HEK293 (cell line): Measurements from ENCODE around the gene LRRC8C.

ENCODE experiments used
- CTCF ChIA-PET: fragments of 350-600 bp; formaldehyde crosslinking; extraction: SDS; loops from one replicate; lab custom pipeline; 2021; ENCODE audit warnings: antibody characterized with exemption; lab: Yijun Ruan, JAX
- POLR2A ChIA-PET: fragments of 300-600 bp; formaldehyde crosslinking; extraction: SDS; loops from one replicate; lab custom pipeline; 2020; ENCODE audit warnings: antibody characterized with exemption, inconsistent platforms; lab: Yijun Ruan, JAX
- H3K27ac ChIP-seq: fragments of 200-500 bp; sonication (Bioruptor generic); 2 replicates; pipeline ENCODE4 v1.5.1; 2014; ENCODE audit warnings: low read depth, low read length, control low read depth, inconsistent platforms; ENCODE audit errors: extremely low read depth
- H3K36me3 ChIP-seq, 2 experiments: fragments of 200-500 bp in 1 of 2; sonication (Bioruptor generic) in 1 of 2; 1 replicate in 1 of 2; 2 replicates in 1 of 2; pipeline ENCODE4 v1.5.1; 2014 to 2017; ENCODE audit warnings: inconsistent platforms in 2 of 2, low read length in 2 of 2; ENCODE audit not compliant: control insufficient read depth in 2 of 2, insufficient read depth in 1 of 2
- H3K4me1 ChIP-seq: fragments of 200-500 bp; sonication (Bioruptor generic); 2 replicates; pipeline ENCODE4 v1.5.1; 2014; ENCODE audit warnings: mild to moderate bottlenecking, low read length, inconsistent platforms; ENCODE audit not compliant: control insufficient read depth, insufficient read depth
- H3K4me3 ChIP-seq: 2 replicates; pipeline ENCODE4 v1.5.1; 2011; ENCODE audit warnings: low read depth, mild to moderate bottlenecking, control low read depth, low read length, moderate library complexity
- H3K9me3 ChIP-seq: fragments of 200-500 bp; sonication (Bioruptor generic); 2 replicates; pipeline ENCODE4 v1.5.1; 2014; ENCODE audit warnings: low read depth, low read length, inconsistent platforms; ENCODE audit not compliant: control insufficient read depth, insufficient read depth
- BCL11A ChIP-seq: fragments of 450-650 bp; formaldehyde crosslinking; IDR thresholded peaks from 2 replicates; pipeline ENCODE4 v1.5.1; 2016; ENCODE audit warnings: low read depth, missing biosample characterization, missing genetic modification characterization
- GLIS2 ChIP-seq: fragments of 450-650 bp; formaldehyde crosslinking; IDR thresholded peaks from 2 replicates; pipeline ENCODE4 v1.5.1; 2016; ENCODE audit warnings: missing biosample characterization, missing genetic modification characterization
- IKZF3 ChIP-seq: fragments of 450-650 bp; IDR thresholded peaks from 2 replicates; pipeline ENCODE4 v1.5.0; 2018; ENCODE audit warnings: missing biosample characterization, mild to moderate bottlenecking, missing genetic modification characterization, moderate library complexity
- KLF17 ChIP-seq: fragments of 450-650 bp; formaldehyde crosslinking; IDR thresholded peaks from 2 replicates; pipeline ENCODE4 v1.5.1; 2016; ENCODE audit warnings: missing biosample characterization, missing genetic modification characterization
- PRDM1 ChIP-seq: fragments of 450-650 bp; formaldehyde crosslinking; IDR thresholded peaks from 2 replicates; pipeline ENCODE4; 2016; ENCODE audit warnings: missing biosample characterization, missing genetic modification characterization
- SETDB1 ChIP-seq: IDR thresholded peaks from one replicate; pipeline ENCODE4 v1.6.1; 2017; ENCODE audit warnings: mild to moderate bottlenecking, low read length, moderate library complexity, mixed read lengths; ENCODE audit not compliant: insufficient read length
- TSHZ1 ChIP-seq: fragments of 450-650 bp; formaldehyde crosslinking; IDR thresholded peaks from 2 replicates; pipeline ENCODE4 v1.5.1; 2016; ENCODE audit warnings: missing biosample characterization, missing genetic modification characterization, borderline replicate concordance
- ZNF266 ChIP-seq: fragments of 450-650 bp; formaldehyde crosslinking; IDR thresholded peaks from 2 replicates; pipeline ENCODE4 v1.5.1; 2016; ENCODE audit warnings: missing biosample characterization, missing genetic modification characterization, low read depth
- ZNF324 ChIP-seq: fragments of 450-650 bp; formaldehyde crosslinking; IDR thresholded peaks from 2 replicates; pipeline ENCODE4 v1.5.1; 2016; ENCODE audit warnings: missing biosample characterization, missing genetic modification characterization
- ZNF362 ChIP-seq: fragments of 450-650 bp; formaldehyde crosslinking; IDR thresholded peaks from 2 replicates; pipeline ENCODE4 v1.5.1; 2016; ENCODE audit warnings: missing biosample characterization, missing genetic modification characterization
- ZNF560 ChIP-seq: fragments of 450-650 bp; formaldehyde crosslinking; IDR thresholded peaks from 2 replicates; pipeline ENCODE4 v1.5.1; 2017; ENCODE audit warnings: missing biosample characterization, missing genetic modification characterization, borderline replicate concordance
- ZNF580 ChIP-seq: fragments of 450-650 bp; formaldehyde crosslinking; IDR thresholded peaks from 2 replicates; pipeline ENCODE4 v1.5.1; 2016; ENCODE audit warnings: missing biosample characterization, missing genetic modification characterization
- ZNF623 ChIP-seq: fragments of 450-650 bp; formaldehyde crosslinking; IDR thresholded peaks from 2 replicates; pipeline ENCODE4 v1.5.1; 2016; ENCODE audit warnings: missing biosample characterization, missing genetic modification characterization
- ZNF629 ChIP-seq: fragments of 450-650 bp; formaldehyde crosslinking; IDR thresholded peaks from 2 replicates; pipeline ENCODE4 v1.5.1; 2017; ENCODE audit warnings: missing biosample characterization, missing genetic modification characterization
- ZNF654 ChIP-seq: fragments of 450-650 bp; formaldehyde crosslinking; IDR thresholded peaks from 2 replicates; pipeline ENCODE4 v1.5.1; 2016; ENCODE audit warnings: low read depth, missing biosample characterization, missing genetic modification characterization
- ZNF658 ChIP-seq: fragments of 450-650 bp; formaldehyde crosslinking; IDR thresholded peaks from 2 replicates; pipeline ENCODE4; 2016; ENCODE audit warnings: missing biosample characterization, missing genetic modification characterization
- ZNF707 ChIP-seq: fragments of 450-650 bp; formaldehyde crosslinking; IDR thresholded peaks from 2 replicates; pipeline ENCODE4 v1.5.1; 2016; ENCODE audit warnings: missing biosample characterization, missing genetic modification characterization
- ZNF747 ChIP-seq: fragments of 450-650 bp; formaldehyde crosslinking; IDR thresholded peaks from 2 replicates; pipeline ENCODE4 v1.5.1; 2016; ENCODE audit warnings: missing biosample characterization, missing genetic modification characterization
- ZNF792 ChIP-seq: fragments of 450-650 bp; formaldehyde crosslinking; IDR thresholded peaks from 2 replicates; pipeline ENCODE4 v1.5.1; 2016; ENCODE audit warnings: missing biosample characterization, missing genetic modification characterization
- ZSCAN18 ChIP-seq: fragments of 450-650 bp; formaldehyde crosslinking; IDR thresholded peaks from 2 replicates; pipeline ENCODE4 v1.5.1; 2016; ENCODE audit warnings: missing biosample characterization, missing genetic modification characterization

LRRC8C gene

GRCh38 chr1:89598450-89599331, 34.2 kb upstream of the LRRC8C start:
- TF ChIP-seq ZNF560 (tag by site-specific recombination) (no peak), IKZF3 (no peak), ZNF654 (tag by site-specific recombination) (peak; percentile 50), SETDB1 (no peak), ZNF747 (tag by site-specific recombination) (no peak), ZNF362 (tag by site-specific recombination) (no peak)
- ChIA-PET CTCF (interaction anchor here (0.6 to 2.9 kb wide), 17 partner anchors 10 to 649 kb away, joined by 3 to 17 read pairs (median 4); no protein-coding TSS in a partner anchor), POLR2A (no interaction called here)
- Histone ChIP-seq H3K4me3 (no peak overlapping the region), H3K27ac (no peak overlapping the region), H3K4me1 (no peaks in the 10 kb centered on the region), H3K36me3 (no peaks in the 10 kb centered on the region), H3K9me3 (no peaks in the 10 kb centered on the region)

- H3K4me3 ChIP-seq, result no peak overlapping the region
- no peak overlapping the region for H3K27ac ChIP-seq
- H3K36me3 ChIP-seq, result no peaks in the 10 kb centered on the region
- no peaks in the 10 kb centered on the region for H3K9me3 ChIP-seq
- TF ChIP-seq ZNF560 (tag by site-specific recombination) (no peak), ZNF707 (no peak), ZNF629 (tag by site-specific recombination) (no peak), GLIS2 (no peak), BCL11A (tag by site-specific recombination) (no peak), ZNF324 (tag by site-specific recombination) (no peak)
- ChIA-PET POLR2A (no interaction called here), CTCF (interaction anchor here (0.6 to 2.9 kb wide), 16 partner anchors 9 to 620 kb away, joined by 3 to 17 read pairs (median 4); no protein-coding TSS in a partner anchor)
- no peaks in the 10 kb centered on the region for H3K4me1 ChIP-seq
Measured at GRCh38 chr1:89599332-89599630, 33.6 kb upstream of the LRRC8C start.

GRCh38 chr1:89600451-89601224, 32.3 kb upstream of the LRRC8C start:
- no peaks in the 10 kb centered on the region for H3K36me3 ChIP-seq
- H3K4me1 ChIP-seq, result no peaks in the 10 kb centered on the region
- H3K27ac ChIP-seq, result no peak overlapping the region
- ChIA-PET CTCF (interaction anchor here (0.6 to 2.9 kb wide), 6 partner anchors 81 to 163 kb away, joined by 3 to 17 read pairs (median 5); no protein-coding TSS in a partner anchor), POLR2A (no interaction called here)
- H3K4me3 ChIP-seq, result no peak overlapping the region
- H3K9me3 ChIP-seq, result no peaks in the 10 kb centered on the region
- TF ChIP-seq GLIS2 (no peak), ZNF623 (no peak), TSHZ1 (tag by site-specific recombination) (no peak), PRDM1 (no peak), KLF17 (tag by site-specific recombination) (no peak), ZNF792 (tag by site-specific recombination) (no peak), ZNF266 (tag by site-specific recombination) (no peak), ZNF580 (no peak), ZNF658 (tag by site-specific recombination) (no peak), ZSCAN18 (tag by site-specific recombination) (no peak)
